Inflammatory macrophage treated with lipopolysaccharide for 4 hours (primary cell): Measurements from ENCODE around the gene TRIM7.

Source experiments
- DNase-seq: peaks from one replicate; pipeline ENCODE4 v3.0.0-alpha.2; 2020

TRIM7 gene

GRCh38 chr5:181204826-181205760 lies at the start of gene TRIM7:
Gene TRIM7 (minus strand): TSS chr5:181205196. CDS start chr5:181205110, 86 bp downstream.
- DNase-seq: peak; percentile 58

GRCh38 chr5:181248277-181248676 lies 43.3 kb upstream of the TRIM7 start:
- DNase-seq: no peak

- DNase-seq: peak; percentile 99
These were observed 41.5 kb upstream of the TRIM7 start for GRCh38 chr5:181246276-181247049.

GRCh38 chr5:181245427-181246275 lies 40.7 kb upstream of the TRIM7 start:
- no peak for DNase-seq

GRCh38 chr5:181243564-181244343 lies 38.8 kb upstream of the TRIM7 start, which contains the start of gene RACK1:
Gene RACK1 (minus strand): TSS chr5:181243906. CDS start chr5:181243800, 106 bp downstream.
- peak; percentile 86 for DNase-seq

GRCh38 chr5:181243018-181243563 lies 38.1 kb upstream of the TRIM7 start:
- DNase-seq: peak; percentile 46

- no peak for DNase-seq
These were observed 37.0 kb upstream of the TRIM7 start for GRCh38 chr5:181242031-181242451.

- peak; percentile 96 for DNase-seq
These were observed 36.5 kb upstream of the TRIM7 start for GRCh38 chr5:181241393-181241975.

- no peak for DNase-seq
These were observed 34.2 kb upstream of the TRIM7 start for GRCh38 chr5:181239062-181239663.

- DNase-seq: no peak
These were observed 32.9 kb upstream of the TRIM7 start for GRCh38 chr5:181237729-181238385.

GRCh38 chr5:181236954-181237641 lies 32.1 kb upstream of the TRIM7 start:
- no peak for DNase-seq

GRCh38 chr5:181236471-181236870 lies 31.5 kb upstream of the TRIM7 start:
- DNase-seq: no peak

- no peak for DNase-seq
These were observed 30.8 kb upstream of the TRIM7 start for GRCh38 chr5:181235689-181236366.

- DNase-seq: no peak
These were observed 30.3 kb upstream of the TRIM7 start for GRCh38 chr5:181235323-181235688.

GRCh38 chr5:181234455-181235306 lies 29.7 kb upstream of the TRIM7 start:
- no peak for DNase-seq

- DNase-seq: no peak
These were observed 28.9 kb upstream of the TRIM7 start for GRCh38 chr5:181233801-181234454.

- no peak for DNase-seq
These were observed 28.2 kb upstream of the TRIM7 start for GRCh38 chr5:181233088-181233800.
